ENCODE measurements around the gene MYO5B. TPM values are rescaled to one million over a fixed set of nuclear protein-coding genes. Genes with fewer than 3 reads are reported as not detected.

Gene MYO5B
- total RNA-seq, 2 experiments from 2014 or later: not detected

GRCh38 chr18:50069422-50069821, 125.5 kb downstream of the MYO5B start:
- Histone ChIP-seq H3K4me1 (ENCODE audit: insufficient read depth, low read length) (no peaks in the 10 kb centered on the region), H3K36me3 (ENCODE audit: insufficient read depth, low read length) (no peaks in the 10 kb centered on the region), H3K9me3 (ENCODE audit: control insufficient read depth in 1 of 2, insufficient read depth in 1 of 2, low read length in 2 of 2) (no peaks in the 10 kb centered on the region), H3K27ac (ENCODE audit: low read depth in 1 of 2, low read length in 2 of 2) (no peak overlapping the region), H3K27me3 (ENCODE audit: control insufficient read depth in 1 of 2, insufficient read depth in 2 of 2, low read length in 2 of 2) (no peaks in the 10 kb centered on the region), H3K4me3 (ENCODE audit: low read length) (no peak overlapping the region)
- ATAC-seq (ENCODE audit: poor library complexity) (no peak), DNase-seq (no peak)
- TF ChIP-seq CTCF (IDR thresholded peaks at IDR 0.05): no peak
- CTCF ChIA-PET: no interaction called here
- POLR2A ChIA-PET: interaction anchor here (0.6 kb wide), 1 partner anchor 9 kb away, joined by 3 read pairs; no protein-coding TSS in a partner anchor
- intact Hi-C loops (cut with DNase I, micrococcal nuclease): no loop called here
- Mint-ChIP-seq H3K36me3 (ENCODE audit: low read depth) (no peaks in the 10 kb centered on the region), H3K9me3 (no peaks in the 10 kb centered on the region), H3K4me1 (ENCODE audit: low read depth) (no peaks in the 10 kb centered on the region), H3K27ac (no peak overlapping the region), H3K27me3 (peaks cover 18% of the 10 kb centered on the region), H3K4me3 (no peak overlapping the region)

GRCh38 chr18:50065527-50065926, 129.4 kb downstream of the MYO5B start:
- Mint-ChIP-seq H3K27me3 (peaks cover 15% of the 10 kb centered on the region), H3K4me1 (ENCODE audit: low read depth) (no peaks in the 10 kb centered on the region), H3K4me3 (no peak overlapping the region), H3K9me3 (no peaks in the 10 kb centered on the region), H3K36me3 (ENCODE audit: low read depth) (no peaks in the 10 kb centered on the region), H3K27ac (no peak overlapping the region)
- Histone ChIP-seq H3K4me1 (ENCODE audit: insufficient read depth, low read length) (no peaks in the 10 kb centered on the region), H3K27ac (ENCODE audit: low read depth in 1 of 2, low read length in 2 of 2) (no peak overlapping the region), H3K9me3 (ENCODE audit: control insufficient read depth in 1 of 2, insufficient read depth in 1 of 2, low read length in 2 of 2) (no peaks in the 10 kb centered on the region), H3K27me3 (ENCODE audit: control insufficient read depth in 1 of 2, insufficient read depth in 2 of 2, low read length in 2 of 2) (peaks cover 0 to 8% of the 10 kb centered on the region in 2 experiments), H3K4me3 (ENCODE audit: low read length) (no peak overlapping the region), H3K36me3 (ENCODE audit: insufficient read depth, low read length) (no peaks in the 10 kb centered on the region)
- ChIA-PET CTCF (no interaction called here), POLR2A (no interaction called here)
- no peak for ATAC-seq (ENCODE audit: poor library complexity)
- DNase-seq: no peak
- intact Hi-C loops (cut with DNase I, micrococcal nuclease): no loop called here
- TF ChIP-seq CTCF (IDR thresholded peaks at IDR 0.05): no peak

- no peak overlapping the region for H3K4me3 ChIP-seq (ENCODE audit: low read length)
- H3K4me1 ChIP-seq (ENCODE audit: insufficient read depth, low read length): no peaks in the 10 kb centered on the region
- no peaks in the 10 kb centered on the region for H3K9me3 ChIP-seq (ENCODE audit: control insufficient read depth in 1 of 2, insufficient read depth in 1 of 2, low read length in 2 of 2)
- no peak overlapping the region for H3K27ac ChIP-seq (ENCODE audit: low read depth in 1 of 2, low read length in 2 of 2)
- ATAC-seq (ENCODE audit: poor library complexity) (no peak), DNase-seq (no peak)
- H3K36me3 Mint-ChIP-seq (ENCODE audit: low read depth): no peaks in the 10 kb centered on the region
- intact Hi-C loops (cut with DNase I, micrococcal nuclease): no loop called here
- peaks cover 0 to 8% of the 10 kb centered on the region in 2 experiments for H3K27me3 ChIP-seq (ENCODE audit: control insufficient read depth in 1 of 2, insufficient read depth in 2 of 2, low read length in 2 of 2)
- POLR2A ChIA-PET: no interaction called here
- no peaks in the 10 kb centered on the region for H3K9me3 Mint-ChIP-seq
- CTCF ChIA-PET: no interaction called here
- no peaks in the 10 kb centered on the region for H3K4me1 Mint-ChIP-seq (ENCODE audit: low read depth)
- H3K36me3 ChIP-seq (ENCODE audit: insufficient read depth, low read length): no peaks in the 10 kb centered on the region
- no peak overlapping the region for H3K4me3 Mint-ChIP-seq
- H3K27ac Mint-ChIP-seq: no peak overlapping the region
- peaks cover 15% of the 10 kb centered on the region for H3K27me3 Mint-ChIP-seq
- TF ChIP-seq CTCF (IDR thresholded peaks at IDR 0.05): no peak
These were observed 129.9 kb downstream of the MYO5B start for GRCh38 chr18:50065039-50065438.
